Spleen (tissue), 11 donors: Measurements from ENCODE around the gene SUSD3. TPM values are rescaled to one million over a fixed set of nuclear protein-coding genes. Genes with fewer than 3 reads are reported as not detected.
A peak's percentile ranks its signal among the peaks of the same experiment; 100 is the strongest.

Experiments used
- DNase-seq: peaks from one replicate; pipeline ENCODE4 v3.0.0-alpha.2; 2020
- H3K27ac ChIP-seq, 8 donors: fragments of 200-600 bp; sonication (generic) in 7 of 8; 1 replicate in 4 of 8; 2 replicates in 4 of 8; pipeline versions ENCODE4 v1.5.0 to v1.8.0; 2016 to 2021; ENCODE audit warnings: inconsistent platforms in 4 of 8, mild to moderate bottlenecking in 4 of 8, moderate library complexity in 1 of 8
- H3K27me3 ChIP-seq, 7 donors: fragments of 200-600 bp; sonication (generic) in 6 of 7; replicated peaks in 1 of 7; 1 replicate in 4 of 7; 2 replicates in 3 of 7; pipeline versions ENCODE4 v1.5.0 to v1.8.0; 2016 to 2021; ENCODE audit warnings: inconsistent platforms in 3 of 7, mild to moderate bottlenecking in 1 of 7
- H3K36me3 ChIP-seq, 6 donors: fragments of 200-600 bp; sonication (generic) in 5 of 6; 1 replicate in 4 of 6; 2 replicates in 2 of 6; pipeline versions ENCODE4 v1.5.0 to v1.8.0; 2016 to 2021; ENCODE audit warnings: inconsistent platforms in 2 of 6
- H3K4me1 ChIP-seq, 6 donors: fragments of 200-600 bp; sonication (generic) in 5 of 6; 1 replicate in 3 of 6; 2 replicates in 3 of 6; pipeline versions ENCODE4 v1.5.0 to v1.8.0; 2016 to 2021; ENCODE audit warnings: inconsistent platforms in 3 of 6
- H3K4me3 ChIP-seq, 8 donors: fragments of 200-600 bp; sonication (generic) in 7 of 8; 1 replicate in 4 of 8; 2 replicates in 4 of 8; pipeline versions ENCODE4 v1.5.0 to v1.8.0; 2016 to 2021; ENCODE audit warnings: inconsistent platforms in 4 of 8, mild to moderate bottlenecking in 4 of 8, moderate library complexity in 2 of 8
- H3K9me3 ChIP-seq, 8 donors: fragments of 200-600 bp; sonication (generic) in 7 of 8; 1 replicate in 4 of 8; 2 replicates in 4 of 8; pipeline versions ENCODE4 v1.5.0 to v1.8.0; 2016 to 2021; ENCODE audit warnings: inconsistent platforms in 4 of 8
- CTCF ChIP-seq, 11 experiments: fragments of 200-600 bp in 7 of 11; fragments of 450-650 bp in 4 of 11; sonication (generic) in 4 of 11; IDR thresholded peaks in 8 of 11; conservative IDR thresholded peaks in 3 of 11; 1 replicate in 7 of 11; 2 replicates in 4 of 11; pipeline versions ENCODE4 v1.4.0 to v1.8.0; 2016 to 2021; ENCODE audit warnings: antibody characterized with exemption in 11 of 11, inconsistent platforms in 4 of 11, mild to moderate bottlenecking in 1 of 11
- POLR2A ChIP-seq, 3 donors: fragments of 450-650 bp; IDR thresholded peaks; one replicate each; pipeline ENCODE4 v1.5.1; 2017; ENCODE audit warnings: antibody characterized with exemption in 3 of 3, mild to moderate bottlenecking in 1 of 3
- POLR2AphosphoS5 ChIP-seq, 3 donors: sonication (generic); formaldehyde crosslinking; IDR thresholded peaks; one replicate each; pipeline ENCODE4 v1.5.1; 2017; ENCODE audit warnings: antibody characterized with exemption in 3 of 3
- WGBS, 5 donors: extraction: QIAGEN DNeasy Blood & Tissue Kit in 3 of 5; methylation state at CpG; one replicate each; pipeline versions ENCODE4 v1.1.5 to v1.1.7; 2013 to 2018; 5-methylcytosine and 5-hydroxymethylcytosine counted together
- intact Hi-C: fragments of 100-400 bp; cut with DNase I; formaldehyde crosslinking; loops from one replicate; pipeline ENCODE4 v1.15.0; 2023; ENCODE audit warnings: low total_unique reads
- polyA plus RNA-seq, 3 donors: library from polyadenylated mRNA; stranded (reverse); fragments of 200-250 nt; gene quantifications; one replicate each; pipeline ENCODE4 v1.2.1, GENCODE V29; 2013
- total RNA-seq, 7 donors: library from RNA; depleted of rRNA in 3 of 7; stranded (reverse); fragments of >200 nt in 3 of 7; fragmentation: NEBNext Ultra II Directional in 4 of 7; extraction: Animal tissue kit (Norgen Biotek cat#: 25700) in 4 of 7; gene quantifications; one replicate each; pipeline versions ENCODE4 v1.1.0 to v1.2.1, GENCODE V29; 2016 to 2021
- donor health status: healthy with polysubstance abuse.
- donor health status: DM: no; HTN: no; CAD: no; lungs with moderate emphysema.
- donor health status: DM: no; HTN: no; CAD: no.
- donor health status: Bipolar disorder and iron deficiency.
- donor health status: healthy.
- donor health status: DM: no; HTN: no; CAD: no.
- donor health status: DM: yes; HTN: yes; CAD: no.

Gene SUSD3
- total and polyA plus RNA-seq, 10 donors, result 27.6 to 68.8 (median 48.3) TPM

- no peaks in the 10 kb centered on the region for H3K27me3 ChIP-seq
- H3K4me1 ChIP-seq, result peaks cover 12 to 86% (median 34%) of the 10 kb centered on the region in 6 donors
- peaks cover 0 to 75% (median 3%) of the 10 kb centered on the region in 6 donors for H3K36me3 ChIP-seq
- TF ChIP-seq CTCF (IDR thresholded peaks at IDR 0.05 in 8 of 11, conservative IDR thresholded peaks at IDR 0.05 in 3 of 11) (no peak), POLR2AphosphoS5 (IDR thresholded peaks at IDR 0.05) (no peak), POLR2A (IDR thresholded peaks at IDR 0.05) (no peak)
- DNase-seq, result no peak
- H3K27ac ChIP-seq, result no peak overlapping the region
- intact Hi-C loops, result no loop called here
- 91 to 98% (median 96%) methylated on average over 4 of the region's 4 CpGs for WGBS, 5 donors
- H3K4me3 ChIP-seq, result no peak overlapping the region
- no peaks in the 10 kb centered on the region for H3K9me3 ChIP-seq
Observed at GRCh38 chr9:93068956-93069355, 10.5 kb downstream of the SUSD3 start.

- Histone ChIP-seq H3K27me3 (no peaks in the 10 kb centered on the region), H3K27ac (peak overlapping the region in 1 of 8 donors; percentile 9), H3K4me3 (no peak overlapping the region), H3K36me3 (peaks cover 0 to 70% (median 8%) of the 10 kb centered on the region in 6 donors), H3K4me1 (peaks cover 0 to 65% (median 12%) of the 10 kb centered on the region in 6 donors), H3K9me3 (no peaks in the 10 kb centered on the region)
- WGBS, 5 donors, result 86 to 96% (median 92%) methylated on average over 7 of the region's 7 CpGs
- TF ChIP-seq POLR2A (IDR thresholded peaks at IDR 0.05) (no peak), CTCF (IDR thresholded peaks at IDR 0.05 in 8 of 11, conservative IDR thresholded peaks at IDR 0.05 in 3 of 11) (no peak), POLR2AphosphoS5 (IDR thresholded peaks at IDR 0.05) (no peak)
- intact Hi-C loops, result no loop called here
- DNase-seq, result no peak
Observed at GRCh38 chr9:93071464-93071863, 13.0 kb downstream of the SUSD3 start.

DNA sequence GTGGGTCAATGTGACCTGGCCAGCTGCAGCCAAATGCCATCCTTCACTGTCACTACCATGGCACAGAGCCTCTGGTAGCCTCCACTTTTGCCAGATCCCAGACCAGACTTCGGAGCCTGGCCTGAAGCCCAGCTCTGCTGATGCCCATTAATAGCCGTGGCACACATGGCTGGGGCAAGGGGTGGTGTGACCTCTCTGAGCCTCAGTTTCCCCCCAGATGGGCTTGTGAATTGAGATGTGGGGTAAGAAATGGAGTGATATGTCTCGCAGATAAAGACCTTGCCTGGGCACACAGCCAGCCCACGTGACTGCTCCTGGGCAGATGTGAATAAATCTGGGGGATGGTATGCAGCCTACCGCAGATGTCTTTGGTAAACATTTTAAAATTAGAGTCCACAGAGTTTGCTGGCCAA, 13.9 kb downstream of the SUSD3 start:
- Histone ChIP-seq H3K27ac (peak overlapping the region in 1 of 8 donors; percentile 9), H3K4me1 (peaks cover 0 to 56% (median 12%) of the 10 kb centered on the region in 6 donors), H3K27me3 (no peaks in the 10 kb centered on the region), H3K36me3 (peaks cover 0 to 79% (median 13%) of the 10 kb centered on the region in 6 donors), H3K9me3 (no peaks in the 10 kb centered on the region), H3K4me3 (no peak overlapping the region)
- WGBS, 5 donors, result 45 to 62% (median 56%) methylated on average over 5 of the region's 5 CpGs
- no peak for DNase-seq
- no peak for TF ChIP-seq CTCF (IDR thresholded peaks at IDR 0.05 in 8 of 11, conservative IDR thresholded peaks at IDR 0.05 in 3 of 11)
- no peak for TF ChIP-seq POLR2AphosphoS5 (IDR thresholded peaks at IDR 0.05)
- TF ChIP-seq POLR2A (IDR thresholded peaks at IDR 0.05), result no peak
- intact Hi-C loops, result no loop called here

DNA sequence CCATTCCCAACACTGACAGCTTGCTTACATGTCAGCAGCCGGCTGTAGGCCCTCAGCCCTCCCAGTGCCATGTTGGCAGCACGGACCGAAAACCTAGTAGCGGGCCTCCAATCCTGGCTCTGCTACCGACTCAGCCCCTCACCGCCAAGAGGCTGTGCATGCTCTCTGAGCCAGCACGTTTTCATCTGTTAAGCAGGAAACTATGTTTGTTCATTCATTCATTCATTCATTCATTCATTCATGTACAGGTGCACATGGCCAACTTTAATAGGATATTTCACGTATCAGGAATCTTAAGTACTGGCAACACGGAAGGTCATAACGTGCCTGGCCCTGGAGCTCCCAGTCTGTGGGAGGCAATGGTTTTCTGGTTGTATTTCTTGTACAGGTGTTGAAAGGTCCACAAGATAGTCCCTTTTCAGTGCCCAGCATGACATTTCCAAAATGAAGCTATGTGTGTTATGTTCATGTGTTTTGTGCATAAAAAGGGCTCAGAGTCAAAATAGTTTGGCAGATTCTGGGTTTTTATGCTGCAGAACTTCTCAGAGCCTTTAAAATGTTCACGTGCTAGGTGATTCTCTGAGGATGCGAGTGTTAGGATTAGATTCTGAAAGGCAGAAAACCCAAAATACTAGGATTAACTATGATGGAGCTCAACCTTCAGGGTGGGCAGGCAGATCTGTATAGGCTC, 17.7 kb downstream of the SUSD3 start:
- DNase-seq, result no peak
- Histone ChIP-seq H3K4me3 (no peak overlapping the region), H3K4me1 (peaks cover 0 to 26% (median 10%) of the 10 kb centered on the region in 6 donors), H3K27me3 (no peaks in the 10 kb centered on the region), H3K36me3 (peaks cover 3 to 87% (median 44%) of the 10 kb centered on the region in 6 donors), H3K27ac (no peak overlapping the region), H3K9me3 (no peaks in the 10 kb centered on the region)
- TF ChIP-seq POLR2A (IDR thresholded peaks at IDR 0.05) (no peak), CTCF (IDR thresholded peaks at IDR 0.05 in 8 of 11, conservative IDR thresholded peaks at IDR 0.05 in 3 of 11) (no peak), POLR2AphosphoS5 (IDR thresholded peaks at IDR 0.05) (no peak)
- intact Hi-C loops, result no loop called here
- 86 to 97% (median 95%) methylated on average over 9 to 12 of the region's 12 CpGs for WGBS, 5 donors
